Measurements from ENCODE around the gene RTL5.

Gene RTL5

GRCh38 chrX:72107320-72107719 lies 24.4 kb downstream of the RTL5 start:
- Histone ChIP-seq H3K4me1 (ENCODE audit: insufficient read depth, low read length) (no peaks in the 10 kb centered on the region), H3K27me3 (ENCODE audit: insufficient read depth, low read length) (no peaks in the 10 kb centered on the region), H3K4me3 (ENCODE audit: low read length) (no peak overlapping the region), H3K27ac (ENCODE audit: low read depth, low read length) (no peak overlapping the region), H3K9me3 (ENCODE audit: insufficient read depth, low read depth, low read length) (no peaks in the 10 kb centered on the region), H3K9ac (ENCODE audit: low read depth, low read length) (no peak overlapping the region), H3K36me3 (ENCODE audit: insufficient read depth, low read length) (no peaks in the 10 kb centered on the region)
- WGBS, result 84% methylated on average over 6 of the region's 6 CpGs

GRCh38 chrX:72105436-72105835 lies 26.3 kb downstream of the RTL5 start:
- no peaks in the 10 kb centered on the region for H3K27me3 ChIP-seq (ENCODE audit: insufficient read depth, low read length)
- H3K9me3 ChIP-seq (ENCODE audit: insufficient read depth, low read depth, low read length), result no peaks in the 10 kb centered on the region
- 97% methylated on average over 3 of the region's 6 CpGs for WGBS
- no peaks in the 10 kb centered on the region for H3K36me3 ChIP-seq (ENCODE audit: insufficient read depth, low read length)
- no peak overlapping the region for H3K9ac ChIP-seq (ENCODE audit: low read depth, low read length)
- H3K4me3 ChIP-seq (ENCODE audit: low read length), result no peak overlapping the region
- H3K4me1 ChIP-seq (ENCODE audit: insufficient read depth, low read length), result peaks cover 3% of the 10 kb centered on the region; the same call in 1 of the 2 replicates
- H3K27ac ChIP-seq (ENCODE audit: low read depth, low read length), result no peak overlapping the region

DNA sequence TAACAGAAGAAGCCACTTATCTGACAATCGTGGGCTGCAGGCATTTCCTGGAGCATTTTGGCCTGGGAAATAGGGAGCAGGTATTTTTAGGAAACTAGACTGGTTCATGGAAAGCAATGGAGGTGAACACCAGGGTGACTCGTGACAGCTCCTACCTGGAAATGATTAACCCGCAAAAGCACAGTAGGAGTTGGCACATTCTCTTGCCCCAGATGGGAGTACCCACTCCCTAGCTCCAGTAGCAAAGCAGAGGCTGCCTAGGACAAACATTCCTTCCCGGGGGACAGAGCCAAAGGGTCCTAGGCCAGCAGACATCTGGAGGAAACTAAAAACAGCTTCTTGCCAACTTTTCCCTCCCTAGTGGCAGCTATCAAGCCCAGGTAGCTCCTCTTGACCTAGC lies 29.0 kb downstream of the RTL5 start:
- WGBS, result 89% methylated on average over 4 of the region's 4 CpGs
- Histone ChIP-seq H3K9me3 (ENCODE audit: insufficient read depth, low read depth, low read length) (no peaks in the 10 kb centered on the region), H3K9ac (ENCODE audit: low read depth, low read length) (no peak overlapping the region), H3K27me3 (ENCODE audit: insufficient read depth, low read length) (no peaks in the 10 kb centered on the region), H3K4me3 (ENCODE audit: low read length) (no peak overlapping the region), H3K4me1 (ENCODE audit: insufficient read depth, low read length) (peaks cover 9% of the 10 kb centered on the region; the same call in 1 of the 2 replicates), H3K27ac (ENCODE audit: low read depth, low read length) (no peak overlapping the region), H3K36me3 (ENCODE audit: insufficient read depth, low read length) (no peaks in the 10 kb centered on the region)

DNA sequence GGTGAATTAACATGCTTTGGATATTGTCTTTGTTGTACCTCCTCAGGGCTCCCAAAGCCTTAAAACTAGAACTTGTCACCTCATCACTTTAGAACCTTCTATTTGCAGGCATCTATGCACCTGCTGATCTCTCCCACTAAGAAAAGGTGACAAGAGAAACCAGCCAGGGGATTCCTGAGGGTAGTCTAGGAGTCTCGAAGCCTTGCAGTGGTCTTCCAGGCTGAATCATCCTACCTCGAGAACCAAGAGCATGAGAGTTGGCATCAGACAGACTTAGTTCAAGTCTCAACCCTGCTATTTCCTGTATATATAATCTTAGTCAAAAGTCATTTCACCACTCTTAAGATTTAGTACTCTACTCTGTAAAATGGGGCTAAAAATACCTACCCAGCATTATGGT lies 29.6 kb downstream of the RTL5 start:
- H3K9me3 ChIP-seq (ENCODE audit: insufficient read depth, low read depth, low read length), result no peaks in the 10 kb centered on the region
- H3K4me1 ChIP-seq (ENCODE audit: insufficient read depth, low read length), result peaks cover 9% of the 10 kb centered on the region; the same call in 1 of the 2 replicates
- no peaks in the 10 kb centered on the region for H3K27me3 ChIP-seq (ENCODE audit: insufficient read depth, low read length)
- no peaks in the 10 kb centered on the region for H3K36me3 ChIP-seq (ENCODE audit: insufficient read depth, low read length)
- no peak overlapping the region for H3K4me3 ChIP-seq (ENCODE audit: low read length)
- WGBS, result 90% methylated on average over 2 of the region's 2 CpGs
- H3K9ac ChIP-seq (ENCODE audit: low read depth, low read length), result no peak overlapping the region
- peak overlapping the region; percentile 75; the same call in 1 of the 2 replicates for H3K27ac ChIP-seq (ENCODE audit: low read depth, low read length)

DNA sequence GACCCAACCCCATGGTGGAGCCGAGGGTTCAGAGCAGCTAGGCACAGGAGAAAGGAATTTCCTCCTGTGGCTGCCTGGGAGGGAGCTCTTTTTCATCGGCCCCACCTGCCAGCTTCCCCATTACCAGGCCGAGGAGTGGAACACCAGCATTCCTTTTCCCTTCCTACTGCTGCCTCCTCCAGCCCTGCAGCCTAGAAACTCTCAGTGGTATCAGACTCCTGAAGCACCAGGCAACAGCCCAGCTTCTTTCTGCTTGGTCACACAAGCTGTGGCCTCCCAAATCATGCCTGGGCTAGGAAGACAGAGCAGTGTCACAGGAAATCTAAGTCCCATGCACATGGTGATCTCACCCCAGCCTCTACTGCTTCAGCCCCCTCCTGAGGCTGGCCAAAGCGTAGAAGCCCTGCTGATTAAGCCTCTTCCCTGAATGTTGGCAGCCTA lies 30.1 kb downstream of the RTL5 start:
- Histone ChIP-seq H3K36me3 (ENCODE audit: insufficient read depth, low read length) (no peaks in the 10 kb centered on the region), H3K9ac (ENCODE audit: low read depth, low read length) (no peak overlapping the region), H3K27ac (ENCODE audit: low read depth, low read length) (peak overlapping the region; percentile 75), H3K4me1 (ENCODE audit: insufficient read depth, low read length) (peaks cover 9% of the 10 kb centered on the region; the same call in 1 of the 2 replicates), H3K4me3 (ENCODE audit: low read length) (no peak overlapping the region), H3K9me3 (ENCODE audit: insufficient read depth, low read depth, low read length) (no peaks in the 10 kb centered on the region), H3K27me3 (ENCODE audit: insufficient read depth, low read length) (no peaks in the 10 kb centered on the region)
- WGBS, result 32% methylated on average over 4 of the region's 4 CpGs

GRCh38 chrX:72100824-72101351 lies 30.8 kb downstream of the RTL5 start:
- peaks cover 9% of the 10 kb centered on the region; the same call in 1 of the 2 replicates for H3K4me1 ChIP-seq (ENCODE audit: insufficient read depth, low read length)
- H3K27ac ChIP-seq (ENCODE audit: low read depth, low read length), result peak overlapping the region; percentile 75; the same call in 1 of the 2 replicates
- H3K9me3 ChIP-seq (ENCODE audit: insufficient read depth, low read depth, low read length), result no peaks in the 10 kb centered on the region
- 85% methylated on average over 9 of the region's 9 CpGs for WGBS
- H3K36me3 ChIP-seq (ENCODE audit: insufficient read depth, low read length), result no peaks in the 10 kb centered on the region
- H3K4me3 ChIP-seq (ENCODE audit: low read length), result no peak overlapping the region
- H3K9ac ChIP-seq (ENCODE audit: low read depth, low read length), result no peak overlapping the region
- H3K27me3 ChIP-seq (ENCODE audit: insufficient read depth, low read length), result no peaks in the 10 kb centered on the region

DNA sequence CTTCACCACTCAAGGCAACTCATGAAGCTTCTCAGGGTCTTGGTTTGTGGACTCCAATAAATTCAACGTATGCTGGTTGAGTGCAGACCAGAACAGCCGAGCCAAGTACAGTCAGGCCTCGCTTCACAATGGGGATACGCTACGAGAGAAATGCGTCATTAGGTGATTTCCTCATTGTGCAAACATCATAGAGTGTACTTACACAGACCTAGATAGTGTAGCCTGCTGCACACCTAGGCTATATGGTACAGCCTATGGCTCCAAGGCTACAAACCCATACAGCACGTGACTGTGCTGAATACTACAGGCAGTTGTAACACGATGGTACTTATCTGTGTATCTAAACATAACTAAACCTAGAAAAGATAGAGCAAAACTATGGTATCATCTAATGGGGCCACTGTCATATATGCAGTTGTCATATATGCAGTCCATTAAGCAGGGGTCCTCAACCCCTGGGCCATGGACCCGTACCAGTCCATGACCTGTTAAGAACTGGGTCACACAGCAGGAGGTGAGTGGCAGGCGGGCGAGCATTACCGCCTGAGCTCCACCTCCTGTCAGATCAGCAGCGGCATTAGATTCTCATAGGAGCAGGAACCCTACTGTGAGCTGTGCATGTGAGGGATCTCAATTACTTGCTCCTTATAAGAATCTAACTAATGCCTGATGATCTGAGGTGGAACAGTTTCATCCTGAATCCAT lies 31.5 kb downstream of the RTL5 start:
- H3K27ac ChIP-seq (ENCODE audit: low read depth, low read length), result no peak overlapping the region
- H3K36me3 ChIP-seq (ENCODE audit: insufficient read depth, low read length), result no peaks in the 10 kb centered on the region
- no peak overlapping the region for H3K9ac ChIP-seq (ENCODE audit: low read depth, low read length)
- peaks cover 9% of the 10 kb centered on the region; the same call in 1 of the 2 replicates for H3K4me1 ChIP-seq (ENCODE audit: insufficient read depth, low read length)
- no peaks in the 10 kb centered on the region for H3K27me3 ChIP-seq (ENCODE audit: insufficient read depth, low read length)
- H3K4me3 ChIP-seq (ENCODE audit: low read length), result no peak overlapping the region
- no peaks in the 10 kb centered on the region for H3K9me3 ChIP-seq (ENCODE audit: insufficient read depth, low read depth, low read length)
- WGBS, result 83% methylated on average over 12 of the region's 13 CpGs

DNA sequence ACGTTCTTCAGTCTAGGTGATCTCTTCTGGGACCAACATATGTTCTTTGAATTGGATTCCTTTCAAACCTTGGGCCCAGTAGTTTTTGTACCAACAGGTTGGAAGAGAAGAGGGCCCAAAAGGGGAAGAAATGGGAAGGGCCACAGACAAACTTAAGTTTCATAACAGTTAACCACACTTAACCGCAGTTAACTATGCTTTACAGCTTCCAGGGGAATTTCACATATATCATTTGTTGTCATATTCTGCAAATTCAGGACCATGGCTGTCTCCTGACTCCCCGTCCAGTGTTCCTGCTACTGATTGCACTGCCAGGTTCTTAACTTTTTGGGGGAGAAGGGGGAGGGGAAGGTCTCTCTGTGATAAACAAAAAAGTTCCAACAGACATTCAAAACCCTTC lies 34.6 kb downstream of the RTL5 start:
- H3K36me3 ChIP-seq (ENCODE audit: insufficient read depth, low read length), result no peaks in the 10 kb centered on the region
- H3K4me3 ChIP-seq (ENCODE audit: low read length), result no peak overlapping the region
- H3K27me3 ChIP-seq (ENCODE audit: insufficient read depth, low read length), result no peaks in the 10 kb centered on the region
- H3K27ac ChIP-seq (ENCODE audit: low read depth, low read length), result no peak overlapping the region
- no peak overlapping the region for H3K9ac ChIP-seq (ENCODE audit: low read depth, low read length)
- no peaks in the 10 kb centered on the region for H3K9me3 ChIP-seq (ENCODE audit: insufficient read depth, low read depth, low read length)
- H3K4me1 ChIP-seq (ENCODE audit: insufficient read depth, low read length), result peaks cover 17% of the 10 kb centered on the region; the same call in 1 of the 2 replicates
- WGBS, result 96% methylated on average over 3 of the region's 3 CpGs

GRCh38 chrX:72095370-72095769 lies 36.3 kb downstream of the RTL5 start:
- no peaks in the 10 kb centered on the region for H3K27me3 ChIP-seq (ENCODE audit: insufficient read depth, low read length)
- WGBS, result 83% methylated on average over 2 of the region's 2 CpGs
- H3K9ac ChIP-seq (ENCODE audit: low read depth, low read length), result no peak overlapping the region
- no peaks in the 10 kb centered on the region for H3K36me3 ChIP-seq (ENCODE audit: insufficient read depth, low read length)
- no peak overlapping the region for H3K4me3 ChIP-seq (ENCODE audit: low read length)
- no peak overlapping the region for H3K27ac ChIP-seq (ENCODE audit: low read depth, low read length)
- H3K9me3 ChIP-seq (ENCODE audit: insufficient read depth, low read depth, low read length), result no peaks in the 10 kb centered on the region
- peaks cover 13% of the 10 kb centered on the region; the same call in 1 of the 2 replicates for H3K4me1 ChIP-seq (ENCODE audit: insufficient read depth, low read length)

GRCh38 chrX:72094894-72095293 lies 36.8 kb downstream of the RTL5 start:
- Histone ChIP-seq H3K27ac (ENCODE audit: low read depth, low read length) (no peak overlapping the region), H3K9ac (ENCODE audit: low read depth, low read length) (no peak overlapping the region), H3K4me1 (ENCODE audit: insufficient read depth, low read length) (peaks cover 9% of the 10 kb centered on the region; the same call in 1 of the 2 replicates), H3K36me3 (ENCODE audit: insufficient read depth, low read length) (no peaks in the 10 kb centered on the region), H3K9me3 (ENCODE audit: insufficient read depth, low read depth, low read length) (no peaks in the 10 kb centered on the region), H3K4me3 (ENCODE audit: low read length) (no peak overlapping the region), H3K27me3 (ENCODE audit: insufficient read depth, low read length) (no peaks in the 10 kb centered on the region)
- 86% methylated on average over 4 of the region's 4 CpGs for WGBS

DNA sequence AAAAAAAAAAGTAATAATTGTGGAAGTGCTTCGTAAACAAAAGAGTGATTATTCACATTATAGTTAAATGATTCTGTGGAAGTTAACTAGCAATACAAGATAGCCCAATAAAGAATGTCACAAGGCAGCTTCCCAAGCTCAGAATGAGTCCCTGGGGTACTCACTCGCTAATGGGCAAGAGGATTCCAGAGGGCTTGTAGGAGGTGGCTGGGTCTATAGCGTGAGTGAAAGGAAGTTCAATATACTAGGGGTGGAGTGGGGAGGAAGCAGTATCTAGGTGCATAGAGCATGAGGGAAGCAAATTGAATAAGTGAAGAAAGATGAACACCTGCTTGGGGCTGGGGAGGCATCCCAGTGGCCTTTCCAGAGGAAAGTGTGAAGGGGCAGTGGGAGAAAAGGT lies 42.5 kb downstream of the RTL5 start:
- H3K4me3 ChIP-seq (ENCODE audit: low read length), result no peak overlapping the region
- H3K9me3 ChIP-seq (ENCODE audit: insufficient read depth, low read depth, low read length), result no peaks in the 10 kb centered on the region
- 85% methylated on average over 2 of the region's 3 CpGs for WGBS
- no peaks in the 10 kb centered on the region for H3K4me1 ChIP-seq (ENCODE audit: insufficient read depth, low read length)
- no peaks in the 10 kb centered on the region for H3K36me3 ChIP-seq (ENCODE audit: insufficient read depth, low read length)
- H3K27me3 ChIP-seq (ENCODE audit: insufficient read depth, low read length), result no peaks in the 10 kb centered on the region
- H3K9ac ChIP-seq (ENCODE audit: low read depth, low read length), result no peak overlapping the region
- H3K27ac ChIP-seq (ENCODE audit: low read depth, low read length), result no peak overlapping the region
